ENCODE data around the gene SETMAR. TPM values are rescaled to one million over a fixed set of nuclear protein-coding genes. Genes with fewer than 3 reads are reported as not detected.

SETMAR gene
- total and polyA plus RNA-seq, 2 of the 4 experiments (the other 2 are of a cell fraction): 12.7 to 18.1 TPM

DNA sequence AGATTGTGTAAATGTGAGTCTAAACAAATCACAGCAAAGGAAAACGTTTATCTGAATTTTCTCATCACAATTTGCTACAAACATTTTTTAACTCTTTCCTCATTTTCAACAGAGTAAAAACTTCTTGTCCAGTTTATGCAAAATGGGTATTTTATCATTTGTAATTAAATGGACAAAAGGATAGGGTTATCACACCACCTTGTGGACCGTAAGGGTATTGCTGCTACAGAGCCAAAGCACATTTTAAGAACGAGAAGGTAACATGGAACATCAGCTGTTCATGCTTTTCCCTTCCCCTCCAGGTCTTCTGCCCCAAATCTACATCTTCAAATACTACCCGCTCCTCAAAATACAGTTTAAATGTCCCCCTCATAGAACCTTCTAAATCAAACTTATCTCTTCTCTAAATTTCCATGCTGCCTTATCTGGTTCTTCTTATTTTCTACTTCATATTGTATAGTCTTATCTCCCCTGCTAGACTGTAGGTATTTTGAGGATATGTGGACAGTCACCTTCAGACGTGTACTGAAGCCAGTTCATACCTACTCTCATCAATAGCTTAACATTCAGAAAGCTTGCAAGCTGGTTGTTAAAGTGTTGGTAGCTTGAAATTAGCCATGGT lies 12.8 kb upstream of the SETMAR start:
- Histone ChIP-seq H2AFZ (replicated peaks; ENCODE audit: low read length, poor library complexity) (no peak overlapping the region), H2BK20ac (ENCODE audit: low read depth, low read length) (no peak overlapping the region), H2AK5ac (ENCODE audit: low read depth, low read length) (no peak overlapping the region), H3K9me1 (ENCODE audit: insufficient read depth, low read length) (no peaks in the 10 kb centered on the region), H3K4me1 (ENCODE audit: control insufficient read depth, insufficient read depth, low read length) (no peaks in the 10 kb centered on the region), H3K79me1 (ENCODE audit: low read depth in 1 of 2, low read length in 2 of 2) (no peaks in the 10 kb centered on the region), H3K4me3 (ENCODE audit: insufficient read depth, low read depth, low read length) (no peak overlapping the region), H3K27ac (ENCODE audit: insufficient read depth, low read length) (no peak overlapping the region), H4K5ac (ENCODE audit: low read depth, low read length) (no peak overlapping the region), H4K20me1 (ENCODE audit: insufficient read depth, low read length) (no peaks in the 10 kb centered on the region), H3K9me3 (ENCODE audit: control insufficient read depth, insufficient read depth, low read length) (no peaks in the 10 kb centered on the region), H4K8ac (ENCODE audit: low read depth in 2 of 2, low read length in 2 of 2) (no peak overlapping the region), H2BK15ac (ENCODE audit: low read depth, low read length) (no peak overlapping the region), H3K14ac (replicated peaks; ENCODE audit: low read depth, low read length) (no peak overlapping the region), H3K27me3 (ENCODE audit: control insufficient read depth, insufficient read depth, low read length) (no peaks in the 10 kb centered on the region), H4K91ac (ENCODE audit: insufficient read depth, low read depth, low read length) (no peak overlapping the region), H3K9ac (ENCODE audit: low read depth, low read length) (no peak overlapping the region), H2BK5ac (ENCODE audit: low read depth, low read length, poor library complexity, severe bottlenecking) (no peak overlapping the region), H3K4ac (ENCODE audit: low read depth, low read length) (no peak overlapping the region), H3K36me3 (ENCODE audit: control insufficient read depth, insufficient read depth, low read length) (no peaks in the 10 kb centered on the region), H3K18ac (ENCODE audit: low read depth, low read length) (no peak overlapping the region), H3K56ac (ENCODE audit: extremely low read depth, insufficient read depth, low read length) (no peak overlapping the region), H2BK120ac (ENCODE audit: low read depth, low read length) (no peak overlapping the region), H3K23ac (ENCODE audit: low read depth, low read length) (no peak overlapping the region), H3K4me2 (ENCODE audit: low read depth, low read length) (no peak overlapping the region), H2AK9ac (replicated peaks; ENCODE audit: low read depth, low read length, poor library complexity) (no peak overlapping the region)
- POLR2A ChIA-PET (ENCODE audit: unreplicated experiment): no interaction called here
- 0% methylated on average over 3 of the region's 5 CpGs; no CpG with 5 or more reads in 1 of the 2 experiments for WGBS, 2 experiments (ENCODE audit: extremely low coverage in 2 of 2, insufficient read length in 1 of 2)
- dilution Hi-C loops (cut with HindIII; ENCODE audit: low sequenced_read_pairs, unreplicated experiment) (loop anchor here (25.0 kb wide), 1 partner anchor 1078 kb away; no protein-coding TSS in a partner anchor), in situ Hi-C loops (cut with MboI; ENCODE audit: low sequenced_read_pairs) (no loop called here), intact Hi-C loops (cut with micrococcal nuclease) (loop anchor here (1.0 kb wide), 2 partner anchors 1090 to 1094 kb away; no protein-coding TSS in a partner anchor)
- peak; percentile 48 for DNase-seq
- peak; percentile 92 for ATAC-seq (ENCODE audit: low read depth)
- TF ChIP-seq NFE2L2 (IDR thresholded peaks at IDR 0.05; ENCODE audit: low read depth, low read length) (no peak), MXI1 (IDR thresholded peaks at IDR 0.05; ENCODE audit: borderline replicate concordance, low read depth, low read length) (no peak), POLR2A (IDR thresholded peaks at IDR 0.05; ENCODE audit: low read depth, low read length) (no peak), CHD1 (IDR thresholded peaks at IDR 0.05; ENCODE audit: low read depth, low read length) (no peak), CEBPB (IDR thresholded peaks at IDR 0.05; ENCODE audit: low read depth, low read length) (no peak), ELK1 (IDR thresholded peaks at IDR 0.05; ENCODE audit: borderline replicate concordance, low read depth, low read length) (no peak), FOS (IDR thresholded peaks at IDR 0.05; ENCODE audit: low read depth, low read length) (no peak), BHLHE40 (IDR thresholded peaks at IDR 0.05; ENCODE audit: low read depth, low read length) (no peak), SMC3 (IDR thresholded peaks at IDR 0.05; ENCODE audit: low read depth, low read length) (peak; percentile 43; the same call in 1 of the 2 replicates), RFX5 (IDR thresholded peaks at IDR 0.05; ENCODE audit: low read depth, low read length) (no peak), RAD21 (IDR thresholded peaks at IDR 0.05; ENCODE audit: low read length) (peak; percentile 72), MAFK (IDR thresholded peaks at IDR 0.05; ENCODE audit: low read depth, low read length) (no peak), MAZ (IDR thresholded peaks at IDR 0.05; ENCODE audit: borderline replicate concordance, low read depth, low read length) (no peak), RCOR1 (IDR thresholded peaks at IDR 0.05; ENCODE audit: insufficient replicate concordance, low read length) (no peak)
- TF ChIP-seq, protein P1, sequence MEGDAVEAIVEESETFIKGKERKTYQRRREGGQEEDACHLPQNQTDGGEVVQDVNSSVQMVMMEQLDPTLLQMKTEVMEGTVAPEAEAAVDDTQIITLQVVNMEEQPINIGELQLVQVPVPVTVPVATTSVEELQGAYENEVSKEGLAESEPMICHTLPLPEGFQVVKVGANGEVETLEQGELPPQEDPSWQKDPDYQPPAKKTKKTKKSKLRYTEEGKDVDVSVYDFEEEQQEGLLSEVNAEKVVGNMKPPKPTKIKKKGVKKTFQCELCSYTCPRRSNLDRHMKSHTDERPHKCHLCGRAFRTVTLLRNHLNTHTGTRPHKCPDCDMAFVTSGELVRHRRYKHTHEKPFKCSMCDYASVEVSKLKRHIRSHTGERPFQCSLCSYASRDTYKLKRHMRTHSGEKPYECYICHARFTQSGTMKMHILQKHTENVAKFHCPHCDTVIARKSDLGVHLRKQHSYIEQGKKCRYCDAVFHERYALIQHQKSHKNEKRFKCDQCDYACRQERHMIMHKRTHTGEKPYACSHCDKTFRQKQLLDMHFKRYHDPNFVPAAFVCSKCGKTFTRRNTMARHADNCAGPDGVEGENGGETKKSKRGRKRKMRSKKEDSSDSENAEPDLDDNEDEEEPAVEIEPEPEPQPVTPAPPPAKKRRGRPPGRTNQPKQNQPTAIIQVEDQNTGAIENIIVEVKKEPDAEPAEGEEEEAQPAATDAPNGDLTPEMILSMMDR (conservative IDR thresholded peaks at IDR 0.05; ENCODE audit: low read depth, low read length): peak; percentile 86
- TF ChIP-seq, protein P2, sequence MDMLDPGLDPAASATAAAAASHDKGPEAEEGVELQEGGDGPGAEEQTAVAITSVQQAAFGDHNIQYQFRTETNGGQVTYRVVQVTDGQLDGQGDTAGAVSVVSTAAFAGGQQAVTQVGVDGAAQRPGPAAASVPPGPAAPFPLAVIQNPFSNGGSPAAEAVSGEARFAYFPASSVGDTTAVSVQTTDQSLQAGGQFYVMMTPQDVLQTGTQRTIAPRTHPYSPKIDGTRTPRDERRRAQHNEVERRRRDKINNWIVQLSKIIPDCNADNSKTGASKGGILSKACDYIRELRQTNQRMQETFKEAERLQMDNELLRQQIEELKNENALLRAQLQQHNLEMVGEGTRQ (IDR thresholded peaks at IDR 0.05; ENCODE audit: low read depth, low read length): no peak
- no TSS peak for BruUV-seq (replicated peaks)
- CTCF ChIA-PET: interaction anchor here (0.6 to 1.0 kb wide), 4 partner anchors 9 to 1090 kb away, joined by 3 to 7 read pairs (median 3); no protein-coding TSS in a partner anchor

Data from IMR-90 (cell line).